ENCODE measurements around the gene NGFR.

Gene NGFR

GRCh38 chr17:49469831-49470810 lies 25.0 kb upstream of the NGFR start:
- no peak for DNase-seq

- DNase-seq, result no peak
Observed at GRCh38 chr17:49471089-49471683, 23.9 kb upstream of the NGFR start.

- no peak for DNase-seq
Observed at GRCh38 chr17:49471769-49472168, 23.3 kb upstream of the NGFR start.

GRCh38 chr17:49472527-49472926 lies 22.6 kb upstream of the NGFR start:
- no peak for DNase-seq

GRCh38 chr17:49473900-49474751 lies 21.0 kb upstream of the NGFR start:
- no peak for DNase-seq

- no peak for DNase-seq
Observed at GRCh38 chr17:49477709-49478108, 17.4 kb upstream of the NGFR start.

GRCh38 chr17:49480836-49481615 lies 14.1 kb upstream of the NGFR start:
- no peak for DNase-seq

GRCh38 chr17:49482144-49482817 lies 12.8 kb upstream of the NGFR start:
- no peak for DNase-seq

- no peak for DNase-seq
Observed at GRCh38 chr17:49483599-49484509, 11.2 kb upstream of the NGFR start.

- no peak for DNase-seq
Observed at GRCh38 chr17:49484588-49484987, 10.5 kb upstream of the NGFR start.

GRCh38 chr17:49486012-49486641 lies 9.0 kb upstream of the NGFR start:
- no peak for DNase-seq

- no peak for DNase-seq
Observed at GRCh38 chr17:49487183-49487582, 7.9 kb upstream of the NGFR start.

- no peak for DNase-seq
Observed at GRCh38 chr17:49488612-49489011, 6.5 kb upstream of the NGFR start.

GRCh38 chr17:49489348-49489747 lies 5.7 kb upstream of the NGFR start:
- no peak for DNase-seq

- DNase-seq, result no peak
Observed at GRCh38 chr17:49490276-49490675, 4.8 kb upstream of the NGFR start.

GRCh38 chr17:49491192-49491769 lies 3.8 kb upstream of the NGFR start:
- DNase-seq, result no peak

- no peak for DNase-seq
Observed at GRCh38 chr17:49494399-49494985, 601 bp upstream of the NGFR start.

GRCh38 chr17:49495842-49496182 lies 719 bp downstream of the NGFR start:
- no peak for DNase-seq

GRCh38 chr17:49496183-49496866 lies 1.2 kb downstream of the NGFR start:
- DNase-seq, result peak; percentile 73 to 84 (median 81)

All from activated CD4-positive, CD25-positive, alpha-beta regulatory T cell (primary cell).